Fibroblast of the aortic adventitia (primary cell): ENCODE measurements around the gene AOX1. TPM values are rescaled to one million over a fixed set of nuclear protein-coding genes. Genes with fewer than 3 reads are reported as not detected.
"Not testable (repeated sequence)": the region's sequence is repeated elsewhere in the genome, so short reads cannot be mapped to it uniquely, and the experiment has no call there.

Experiments used
- DNase-seq: peaks from one replicate; pipeline ENCODE4 v3.0.0-alpha.2; 2010; ENCODE audit warnings: low read depth
- H3K4me3 ChIP-seq: 2 replicates; pipeline ENCODE4 v1.5.1; 2011; ENCODE audit warnings: low read depth, mild to moderate bottlenecking, control low read depth, low read length, moderate library complexity
- total RNA-seq: library from RNA; depleted of rRNA; stranded (reverse); fragments of >200 nt; gene quantifications from 2 replicates; pipeline ENCODE4 v1.2.3, GENCODE V29; 2012; ENCODE audit warnings: low replicate concordance
- TF ChIP-seq, protein P1 (sequence below): IDR thresholded peaks from 2 replicates; pipeline ENCODE4 v1.5.1; 2011; ENCODE audit warnings: mild to moderate bottlenecking, low read length, control low read depth, inconsistent platforms; ENCODE audit not compliant: insufficient read depth

AOX1 gene
- total RNA-seq, 1 donor = 23.6 TPM

DNA sequence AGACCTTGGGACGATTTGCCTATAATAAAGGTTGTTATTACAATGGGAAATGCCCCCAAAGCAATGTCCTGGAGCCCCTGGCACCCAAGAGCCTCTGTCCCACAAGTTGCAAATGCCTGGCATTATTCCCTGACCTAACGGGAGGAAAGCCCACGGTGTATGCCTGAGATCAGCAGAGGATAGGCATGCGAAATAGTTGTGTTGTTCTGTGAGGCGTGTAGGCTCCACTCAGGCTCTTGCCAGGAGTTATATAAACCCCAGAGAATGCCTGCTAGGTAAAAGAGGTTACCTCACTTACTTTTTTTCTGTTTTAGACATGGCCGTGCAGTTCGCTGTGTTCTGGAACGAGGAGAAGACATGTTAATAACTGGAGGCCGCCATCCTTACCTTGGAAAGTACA lies 52.1 kb downstream of the AOX1 start:
- TF ChIP-seq, protein P1, sequence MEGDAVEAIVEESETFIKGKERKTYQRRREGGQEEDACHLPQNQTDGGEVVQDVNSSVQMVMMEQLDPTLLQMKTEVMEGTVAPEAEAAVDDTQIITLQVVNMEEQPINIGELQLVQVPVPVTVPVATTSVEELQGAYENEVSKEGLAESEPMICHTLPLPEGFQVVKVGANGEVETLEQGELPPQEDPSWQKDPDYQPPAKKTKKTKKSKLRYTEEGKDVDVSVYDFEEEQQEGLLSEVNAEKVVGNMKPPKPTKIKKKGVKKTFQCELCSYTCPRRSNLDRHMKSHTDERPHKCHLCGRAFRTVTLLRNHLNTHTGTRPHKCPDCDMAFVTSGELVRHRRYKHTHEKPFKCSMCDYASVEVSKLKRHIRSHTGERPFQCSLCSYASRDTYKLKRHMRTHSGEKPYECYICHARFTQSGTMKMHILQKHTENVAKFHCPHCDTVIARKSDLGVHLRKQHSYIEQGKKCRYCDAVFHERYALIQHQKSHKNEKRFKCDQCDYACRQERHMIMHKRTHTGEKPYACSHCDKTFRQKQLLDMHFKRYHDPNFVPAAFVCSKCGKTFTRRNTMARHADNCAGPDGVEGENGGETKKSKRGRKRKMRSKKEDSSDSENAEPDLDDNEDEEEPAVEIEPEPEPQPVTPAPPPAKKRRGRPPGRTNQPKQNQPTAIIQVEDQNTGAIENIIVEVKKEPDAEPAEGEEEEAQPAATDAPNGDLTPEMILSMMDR = no peak
- H3K4me3 ChIP-seq = no peak overlapping the region
- DNase-seq = no peak

DNA sequence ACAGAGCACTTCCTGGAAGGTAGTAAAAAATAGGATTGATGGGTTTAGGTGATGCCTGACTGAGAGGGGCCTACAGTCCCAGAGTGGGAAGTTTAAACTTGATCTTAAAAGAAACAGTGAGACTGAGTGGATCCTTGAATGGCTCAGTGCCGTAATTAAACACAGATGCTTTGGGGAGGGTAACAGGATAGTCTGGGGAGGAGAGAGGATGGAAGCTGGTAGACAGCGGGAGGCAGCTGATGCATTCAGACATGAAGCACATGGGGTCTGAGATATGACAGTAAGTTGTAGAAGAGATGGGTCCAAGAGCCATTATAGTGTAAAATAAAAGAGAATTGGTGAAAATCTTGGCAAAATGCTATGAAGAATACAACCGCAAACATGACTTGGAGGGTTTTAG lies 54.4 kb downstream of the AOX1 start:
- no peak overlapping the region for H3K4me3 ChIP-seq
- peak; percentile 54 for DNase-seq
- TF ChIP-seq, protein P1 = no peak

DNA sequence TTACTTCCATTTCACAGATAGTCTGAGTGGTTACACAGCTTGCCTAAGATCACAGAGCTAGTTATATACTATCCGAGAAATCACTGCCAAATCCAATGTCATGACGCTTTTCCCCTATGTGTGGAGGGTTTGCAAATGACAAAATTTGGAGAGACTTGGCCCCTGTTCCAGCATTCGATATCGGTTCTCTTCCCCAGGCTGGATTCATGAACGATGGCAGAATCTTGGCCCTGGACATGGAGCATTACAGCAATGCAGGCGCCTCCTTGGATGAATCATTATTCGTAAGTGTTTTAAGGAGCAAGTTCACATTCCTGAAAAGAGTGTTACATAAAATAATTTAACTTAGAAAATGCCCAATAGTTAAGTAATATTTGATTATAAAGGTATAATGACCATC lies 55.1 kb downstream of the AOX1 start:
- DNase-seq = peak; percentile 95
- TF ChIP-seq, protein P1 = no peak

DNA sequence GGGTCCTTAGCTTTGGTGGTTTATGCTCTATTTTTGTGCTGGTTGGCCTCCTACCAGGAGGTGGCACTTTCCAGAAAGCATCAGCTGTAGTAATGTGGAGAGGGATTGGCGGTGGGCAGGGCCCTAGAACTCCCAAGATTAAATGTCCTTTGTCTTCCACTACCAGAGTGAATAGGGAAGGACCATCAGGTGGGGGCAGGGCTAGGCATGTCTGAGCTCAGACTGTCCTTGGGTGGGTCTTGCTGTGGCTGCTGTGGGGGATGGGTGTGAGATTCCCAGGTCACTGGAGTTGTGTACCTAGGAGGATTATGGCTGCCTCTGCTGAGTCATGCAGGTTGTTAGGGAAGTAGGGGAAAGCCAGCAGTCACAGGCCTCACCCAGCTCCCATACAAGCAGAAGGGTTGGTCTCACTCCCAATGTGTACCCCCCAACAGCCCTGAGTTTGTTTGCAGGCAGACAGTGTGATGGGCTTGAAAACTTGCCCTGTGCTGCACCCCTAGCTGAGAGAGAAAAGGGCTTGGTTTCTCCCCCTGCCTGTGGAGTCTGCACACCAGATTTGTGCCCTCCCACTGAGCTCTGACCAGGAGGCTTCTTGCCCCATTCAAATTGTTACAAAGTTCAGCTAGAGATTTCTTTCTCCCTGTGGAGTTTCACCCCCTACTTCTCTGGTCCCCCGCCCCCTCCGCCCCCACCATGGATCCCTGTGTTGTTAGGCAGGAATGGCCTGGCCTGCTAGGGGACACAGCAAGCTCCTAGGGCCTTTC lies 62.9 kb downstream of the AOX1 start:
- DNase-seq = not testable (repeated sequence)

More for the DNA sequence above, 55.1 kb downstream of the AOX1 start:
- H3K4me3 ChIP-seq = no peak overlapping the region

DNA sequence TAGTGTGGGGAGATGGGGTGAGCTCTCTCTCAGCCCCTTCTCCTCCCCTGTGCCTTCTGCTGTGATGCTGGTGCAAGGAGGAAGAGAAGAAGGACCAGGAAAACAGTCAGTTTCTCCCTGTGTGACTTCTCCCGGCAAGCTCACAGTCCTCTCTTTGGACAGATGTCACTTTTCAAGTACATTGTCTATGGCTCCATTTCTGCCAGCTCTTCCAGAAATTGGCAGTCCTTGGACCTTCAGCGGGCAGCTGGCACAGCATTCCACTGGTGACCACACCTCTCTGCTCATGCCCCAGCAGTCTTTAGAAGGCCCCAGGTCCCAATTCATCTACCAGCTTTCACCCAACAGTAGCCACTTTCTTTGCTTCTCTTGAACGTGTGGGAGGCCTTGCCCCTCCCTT lies 63.9 kb downstream of the AOX1 start:
- no peak for DNase-seq
- TF ChIP-seq, protein P1 = no peak
- H3K4me3 ChIP-seq = no peak overlapping the region

More for the DNA sequence above, 62.9 kb downstream of the AOX1 start:
- H3K4me3 ChIP-seq = not testable (repeated sequence)

DNA sequence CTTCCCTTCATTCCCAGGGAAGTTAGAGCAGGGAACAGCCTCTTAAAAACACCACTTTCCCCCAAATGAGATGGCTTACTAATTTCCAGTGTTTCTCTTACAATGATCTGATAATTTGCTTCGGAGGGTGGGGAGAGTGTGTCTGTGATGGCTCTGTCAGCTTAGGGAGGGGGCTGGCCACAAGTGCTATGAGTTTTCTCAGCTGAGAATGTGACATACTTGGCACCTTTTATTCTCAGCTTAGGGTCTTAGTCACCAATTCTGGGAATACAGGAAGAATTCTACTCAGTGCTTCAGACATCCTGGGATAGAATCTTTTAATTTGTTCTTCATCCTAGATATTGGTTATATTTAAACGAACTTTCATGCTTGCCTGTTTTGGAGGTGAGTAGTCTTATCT lies 64.4 kb downstream of the AOX1 start:
- H3K4me3 ChIP-seq = no peak overlapping the region
- TF ChIP-seq, protein P1 = no peak
- peak; percentile 52 for DNase-seq

DNA sequence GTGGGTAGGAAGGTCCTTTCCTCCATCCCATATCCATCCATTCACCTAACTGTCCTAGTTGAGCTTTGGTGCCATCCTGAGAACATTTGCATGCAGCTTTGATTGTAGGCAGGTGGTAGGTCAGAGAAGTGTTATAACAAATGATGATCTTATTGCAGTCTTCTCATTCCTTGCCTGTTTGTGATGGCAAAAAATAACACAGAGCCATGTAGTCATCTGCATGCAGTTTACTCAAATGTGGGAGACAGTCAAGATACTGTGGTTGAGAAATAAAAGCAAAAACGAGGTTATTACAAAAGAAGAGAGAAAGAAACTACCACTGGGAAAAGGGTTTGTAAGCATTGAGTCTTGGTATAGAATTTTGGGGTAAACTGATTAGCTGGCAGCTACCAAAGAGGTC lies 66.3 kb downstream of the AOX1 start:
- TF ChIP-seq, protein P1 = no peak
- no peak for DNase-seq
- no peak overlapping the region for H3K4me3 ChIP-seq
